GM08714 (cell line): ENCODE results near the gene KIRREL3.

Source experiments
- H3K4me3 ChIP-seq: fragments of 200-500 bp; sonication (Bioruptor generic); 2 replicates; pipeline ENCODE4 v1.5.1; 2014; ENCODE audit warnings: mild to moderate bottlenecking, low read length, inconsistent platforms
- ZNF274 ChIP-seq: IDR thresholded peaks from 2 replicates; pipeline ENCODE4 v1.6.1; 2012; ENCODE audit warnings: mild to moderate bottlenecking, low read depth, low read length

KIRREL3 gene

GRCh38 chr11:126440276-126440675 is 560.3 kb downstream of the KIRREL3 start:
- H3K4me3 ChIP-seq, result no peak overlapping the region
- TF ChIP-seq ZNF274, result no peak

- no peak for TF ChIP-seq ZNF274
- no peak overlapping the region for H3K4me3 ChIP-seq
These were observed 561.9 kb downstream of the KIRREL3 start for GRCh38 chr11:126438691-126439090.

- H3K4me3 ChIP-seq, result no peak overlapping the region
- no peak for TF ChIP-seq ZNF274
These were observed 562.3 kb downstream of the KIRREL3 start for GRCh38 chr11:126438272-126438671.

GRCh38 chr11:126437731-126438130 is 562.8 kb downstream of the KIRREL3 start:
- no peak for TF ChIP-seq ZNF274
- H3K4me3 ChIP-seq, result no peak overlapping the region

GRCh38 chr11:126436209-126436755 is 564.3 kb downstream of the KIRREL3 start:
- TF ChIP-seq ZNF274, result no peak

GRCh38 chr11:126434950-126435335 is 565.6 kb downstream of the KIRREL3 start:
- H3K4me3 ChIP-seq, result no peak overlapping the region
- TF ChIP-seq ZNF274, result no peak

More at GRCh38 chr11:126436209-126436755, 564.3 kb downstream of the KIRREL3 start:
- H3K4me3 ChIP-seq, result no peak overlapping the region

GRCh38 chr11:126433989-126434949 is 566.3 kb downstream of the KIRREL3 start:
- TF ChIP-seq ZNF274, result no peak
- no peak overlapping the region for H3K4me3 ChIP-seq

GRCh38 chr11:126433244-126433846 is 567.2 kb downstream of the KIRREL3 start:
- no peak for TF ChIP-seq ZNF274
- no peak overlapping the region for H3K4me3 ChIP-seq

- TF ChIP-seq ZNF274, result no peak
- no peak overlapping the region for H3K4me3 ChIP-seq
These were observed 568.0 kb downstream of the KIRREL3 start for GRCh38 chr11:126432525-126432924.

GRCh38 chr11:126432065-126432461 is 568.5 kb downstream of the KIRREL3 start:
- TF ChIP-seq ZNF274, result no peak
- no peak overlapping the region for H3K4me3 ChIP-seq

GRCh38 chr11:126431401-126432064 is 569.0 kb downstream of the KIRREL3 start:
- TF ChIP-seq ZNF274, result no peak
- no peak overlapping the region for H3K4me3 ChIP-seq

GRCh38 chr11:126430581-126431335 is 569.8 kb downstream of the KIRREL3 start:
- no peak overlapping the region for H3K4me3 ChIP-seq
- TF ChIP-seq ZNF274, result no peak

- no peak for TF ChIP-seq ZNF274
- H3K4me3 ChIP-seq, result no peak overlapping the region
These were observed 573.5 kb downstream of the KIRREL3 start for GRCh38 chr11:126426820-126427749.

- no peak overlapping the region for H3K4me3 ChIP-seq
These were observed 574.5 kb downstream of the KIRREL3 start for GRCh38 chr11:126426106-126426505.

More at GRCh38 chr11:126426106-126426505, 574.5 kb downstream of the KIRREL3 start:
- TF ChIP-seq ZNF274, result no peak
